OCI-LY7 (cell line): ENCODE measurements around the gene IER5L.

ENCODE experiments used
- CTCF ChIP-seq: fragments of 200-600 bp; sonication (generic); conservative IDR thresholded peaks from 2 replicates; pipeline ENCODE4 v1.5.1; 2014; ENCODE audit warnings: mild to moderate bottlenecking, antibody characterized with exemption, low read length, moderate library complexity, mixed read lengths
- EZH2phosphoT487 ChIP-seq: fragments of 200-600 bp; sonication (generic); IDR thresholded peaks from 2 replicates; pipeline ENCODE4 v1.6.1; 2018; ENCODE audit warnings: low read depth, borderline replicate concordance, mild to moderate bottlenecking, mixed run types, antibody characterized with exemption, low read length, moderate library complexity, mixed read lengths

- TF ChIP-seq CTCF: no peak
- TF ChIP-seq EZH2phosphoT487: no peak
Measured at GRCh38 chr9:129163753-129164152, 14.3 kb downstream of the IER5L start.
